ENCODE measurements around the gene PRR18.

PRR18 gene

GRCh38 chr6:166305562-166306117 lies 2.6 kb downstream of the PRR18 start:
- DNase-seq = no peak

GRCh38 chr6:166304106-166304505 lies 4.1 kb downstream of the PRR18 start:
- no peak for DNase-seq

GRCh38 chr6:166301611-166302529 lies 6.3 kb downstream of the PRR18 start:
- no peak for DNase-seq

GRCh38 chr6:166300357-166300987 lies 7.7 kb downstream of the PRR18 start:
- no peak for DNase-seq

GRCh38 chr6:166297606-166298005 lies 10.6 kb downstream of the PRR18 start:
- DNase-seq = no peak

GRCh38 chr6:166296035-166296883 lies 11.9 kb downstream of the PRR18 start:
- DNase-seq = no peak

GRCh38 chr6:166293731-166294584 lies 14.2 kb downstream of the PRR18 start:
- DNase-seq = no peak

GRCh38 chr6:166289207-166290060 lies 18.8 kb downstream of the PRR18 start:
- DNase-seq = no peak

GRCh38 chr6:166286839-166287271 lies 21.3 kb downstream of the PRR18 start:
- no peak for DNase-seq

- DNase-seq = no peak
These were observed 23.0 kb downstream of the PRR18 start for GRCh38 chr6:166285233-166285632.

- DNase-seq = no peak
These were observed 23.6 kb downstream of the PRR18 start for GRCh38 chr6:166284640-166285039.

- DNase-seq = no peak
These were observed 25.7 kb downstream of the PRR18 start for GRCh38 chr6:166282394-166283032.

- no peak for DNase-seq
These were observed 27.1 kb downstream of the PRR18 start for GRCh38 chr6:166281104-166281503.

- no peak for DNase-seq
These were observed 28.9 kb downstream of the PRR18 start for GRCh38 chr6:166279393-166279679.

GRCh38 chr6:166278579-166279392 lies 29.4 kb downstream of the PRR18 start:
- DNase-seq = no peak

GRCh38 chr6:166277892-166278578 lies 30.2 kb downstream of the PRR18 start:
- DNase-seq = no peak

- DNase-seq = no peak
These were observed 31.2 kb downstream of the PRR18 start for GRCh38 chr6:166277018-166277417.

- DNase-seq = peak; percentile 40
These were observed 32.5 kb downstream of the PRR18 start for GRCh38 chr6:166275714-166276166.

Measured in EL (cell line).